NCI-H345 (cell line): Measurements from ENCODE around the gene TMEM107.
"Not testable (repeated sequence)": the region's sequence is repeated elsewhere in the genome, so short reads cannot be mapped to it uniquely, and the experiment has no call there.

Experiments used
- DNase-seq: peaks from one replicate; lab custom pipeline; 2025; lab: John Stamatoyannopoulos, UW

The TMEM107 gene

DNA sequence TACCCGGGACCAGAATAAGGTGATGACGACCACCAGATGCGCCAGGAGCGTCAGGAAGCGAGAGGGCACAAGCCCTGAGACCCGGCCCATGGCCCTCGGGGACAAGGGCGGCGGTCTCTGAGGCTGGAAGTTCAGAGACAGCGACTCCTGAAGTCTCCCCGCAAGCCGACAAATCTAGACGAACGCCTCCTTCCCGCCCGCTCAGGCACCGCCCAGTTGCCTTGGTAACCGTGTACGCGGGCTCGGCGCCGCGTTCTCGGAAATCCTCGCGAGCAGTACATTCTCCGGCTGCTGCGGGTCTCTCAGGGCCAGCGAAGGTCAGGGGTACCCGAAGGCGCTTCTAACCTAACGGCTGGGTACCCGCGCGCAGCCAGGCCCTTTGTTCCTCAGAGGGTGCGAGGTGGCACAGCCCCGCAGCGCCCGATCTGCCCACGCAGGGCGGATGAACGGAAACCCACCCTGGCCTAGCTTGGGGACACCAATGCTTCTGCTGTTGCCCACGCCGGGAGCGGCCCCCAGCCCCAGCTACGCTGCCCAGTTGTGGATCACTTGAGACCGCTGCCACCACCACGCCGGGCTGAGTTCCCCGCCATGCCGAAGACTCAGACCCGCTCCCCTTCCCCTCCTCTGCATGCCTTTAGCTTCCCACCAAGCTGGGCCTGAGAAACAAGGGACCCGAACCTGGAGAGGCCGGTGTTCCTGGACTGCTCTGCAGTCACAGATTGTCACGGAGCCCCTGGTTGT lies at the start of gene TMEM107:
Gene TMEM107, minus strand, starts transcription at position 184 of the 744 bp plus-strand sequence. Its CDS starts 94 bp downstream, at position 90.
- peak; percentile 81 for DNase-seq

GRCh38 chr17:8224891-8225812 lies 49.0 kb upstream of the TMEM107 start:
- DNase-seq, result no peak

GRCh38 chr17:8223356-8224126 lies 47.4 kb upstream of the TMEM107 start:
- DNase-seq, result peak; percentile 61

DNA sequence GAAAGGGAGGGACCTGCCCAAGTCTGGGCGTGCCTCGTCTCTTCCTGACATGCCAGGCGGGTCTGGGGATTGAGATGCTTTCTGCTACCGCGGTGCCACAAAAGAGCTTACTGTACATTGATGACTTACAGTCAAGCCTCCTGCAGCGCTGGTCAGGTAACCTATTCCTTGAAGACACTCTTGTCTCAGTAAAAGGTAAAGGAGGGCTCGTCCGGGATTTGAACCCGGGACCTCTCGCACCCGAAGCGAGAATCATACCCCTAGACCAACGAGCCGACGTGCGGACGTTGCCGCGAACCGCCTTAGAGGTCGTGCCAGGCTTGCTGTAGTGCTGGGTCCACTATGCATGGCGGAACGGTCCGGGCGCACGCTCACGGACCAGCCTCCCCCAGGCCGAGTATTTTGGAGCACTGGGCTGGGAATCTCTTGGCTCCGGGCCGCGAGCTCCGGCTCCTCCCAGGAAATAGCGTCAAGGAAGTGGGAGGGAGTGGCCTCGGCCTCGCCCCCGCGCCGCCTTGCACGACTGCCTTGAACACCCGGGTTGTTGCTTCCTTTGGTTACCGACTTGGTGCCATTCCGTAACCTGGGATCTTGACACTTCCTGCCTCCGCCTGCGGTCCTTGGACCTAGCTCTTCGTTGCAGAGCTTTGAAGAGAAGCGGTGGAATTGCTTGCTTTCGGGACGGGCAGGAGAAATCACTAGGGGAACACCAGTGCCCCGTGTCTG lies 46.6 kb upstream of the TMEM107 start:
- peak; percentile 80 for DNase-seq

DNA sequence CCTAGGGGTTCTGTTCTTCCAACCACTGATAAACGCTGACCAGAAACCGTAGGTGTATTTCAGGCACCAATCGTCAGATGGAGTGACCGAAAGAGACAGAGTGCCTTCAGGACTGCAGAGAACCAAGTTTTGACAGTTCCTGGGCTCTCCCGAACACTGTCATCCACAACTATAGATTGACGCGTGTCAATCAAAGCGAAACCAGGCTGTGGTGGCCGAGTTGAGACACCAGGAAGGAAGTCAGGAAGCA lies 46.1 kb upstream of the TMEM107 start:
- no peak for DNase-seq

- peak; percentile 83 for DNase-seq
Observed at GRCh38 chr17:8221663-8222379, 45.6 kb upstream of the TMEM107 start.

- peak; percentile 88 for DNase-seq
Observed at GRCh38 chr17:8220783-8221662, 44.8 kb upstream of the TMEM107 start.

- not testable (repeated sequence) for DNase-seq
Observed at GRCh38 chr17:8214000-8214399, 37.8 kb upstream of the TMEM107 start.

GRCh38 chr17:8212312-8213180 lies 36.4 kb upstream of the TMEM107 start:
- DNase-seq, result no peak

DNA sequence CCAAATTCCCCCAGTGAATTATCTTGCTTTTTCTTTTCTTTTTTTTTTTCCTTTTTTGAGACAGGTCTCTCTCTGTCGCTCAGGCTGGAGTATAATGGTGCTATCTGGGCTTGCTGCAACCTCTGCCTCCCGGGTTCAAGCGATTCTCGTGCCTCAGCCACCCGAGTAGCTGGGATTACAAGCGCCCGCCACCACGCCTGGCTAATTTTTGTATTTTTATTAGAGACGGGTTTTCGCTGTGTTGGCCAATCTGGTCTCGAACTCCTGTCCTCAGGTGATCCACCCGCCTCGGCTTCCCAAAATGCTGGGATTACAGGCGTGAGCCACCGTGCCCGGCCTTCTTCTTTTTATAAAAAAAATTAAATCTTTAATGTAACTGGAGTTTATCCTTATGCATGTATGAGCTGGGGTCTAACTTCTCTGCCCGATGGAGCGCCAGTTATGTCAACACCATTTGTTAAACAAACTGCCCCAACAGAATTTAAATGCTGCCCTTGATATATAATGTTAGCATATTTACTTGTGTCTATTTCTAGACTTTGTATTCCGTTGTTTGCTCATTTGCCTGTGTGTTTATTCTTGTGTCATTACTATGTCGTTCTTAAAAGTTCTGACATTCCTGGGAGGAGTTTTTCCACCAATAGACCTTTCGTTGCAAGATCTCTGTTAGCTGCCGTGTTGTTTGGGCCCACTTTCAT lies 34.7 kb upstream of the TMEM107 start:
- DNase-seq, result no peak

- peak; percentile 91 for DNase-seq
Observed at GRCh38 chr17:8209907-8210760, 34.0 kb upstream of the TMEM107 start, which contains the start of gene AURKB. Gene AURKB (minus strand): TSS chr17:8210575. CDS start chr17:8210224, 351 bp downstream.

GRCh38 chr17:8206536-8206935 lies 30.4 kb upstream of the TMEM107 start:
- DNase-seq, result no peak

GRCh38 chr17:8204761-8205555 lies 28.8 kb upstream of the TMEM107 start:
- DNase-seq, result no peak

- DNase-seq, result peak; percentile 90
Observed at GRCh38 chr17:8192070-8192815, 16.1 kb upstream of the TMEM107 start.

- DNase-seq, result no peak
Observed at GRCh38 chr17:8190506-8190905, 14.3 kb upstream of the TMEM107 start.
